Measurements from ENCODE around the gene SDK1.

Gene SDK1

GRCh38 chr7:3821488-3821887 lies 520.4 kb downstream of the SDK1 start:
- Mint-ChIP-seq H3K36me3 (no peaks in the 10 kb centered on the region), H3K9me3 (no peaks in the 10 kb centered on the region), H3K4me1 (no peaks in the 10 kb centered on the region), H3K27ac (no peak overlapping the region), H3K4me3 (no peak overlapping the region)
- DNase-seq (ENCODE audit: low spot score in 2 of 2) (no peak), ATAC-seq (no peak)

- Mint-ChIP-seq H3K27ac (no peak overlapping the region), H3K9me3 (no peaks in the 10 kb centered on the region), H3K36me3 (no peaks in the 10 kb centered on the region), H3K4me1 (no peaks in the 10 kb centered on the region), H3K4me3 (no peak overlapping the region)
- ATAC-seq = no peak
- no peak for DNase-seq (ENCODE audit: low spot score in 2 of 2)
Observed at GRCh38 chr7:3825491-3825890, 524.4 kb downstream of the SDK1 start.

- H3K4me3 Mint-ChIP-seq = no peak overlapping the region
- DNase-seq (ENCODE audit: low spot score in 2 of 2) = no peak
- H3K9me3 Mint-ChIP-seq = no peaks in the 10 kb centered on the region
- no peaks in the 10 kb centered on the region for H3K36me3 Mint-ChIP-seq
- no peak for ATAC-seq
- no peaks in the 10 kb centered on the region for H3K4me1 Mint-ChIP-seq
- no peak overlapping the region for H3K27ac Mint-ChIP-seq
Observed at GRCh38 chr7:3832199-3832598, 531.1 kb downstream of the SDK1 start.

GRCh38 chr7:3835109-3835508 lies 534.1 kb downstream of the SDK1 start:
- no peaks in the 10 kb centered on the region for H3K9me3 Mint-ChIP-seq
- H3K36me3 Mint-ChIP-seq = no peaks in the 10 kb centered on the region
- H3K27ac Mint-ChIP-seq = no peak overlapping the region
- DNase-seq (ENCODE audit: low spot score in 2 of 2) = no peak
- no peak overlapping the region for H3K4me3 Mint-ChIP-seq
- H3K4me1 Mint-ChIP-seq = no peaks in the 10 kb centered on the region
- no peak for ATAC-seq

- Mint-ChIP-seq H3K4me3 (no peak overlapping the region), H3K9me3 (no peaks in the 10 kb centered on the region)
- DNase-seq (ENCODE audit: low spot score in 2 of 2) = no peak
Observed at GRCh38 chr7:3836855-3837254, 535.8 kb downstream of the SDK1 start.

GRCh38 chr7:3844540-3845151 lies 543.6 kb downstream of the SDK1 start:
- no peak for DNase-seq (ENCODE audit: low spot score in 2 of 2)
- H3K4me3 Mint-ChIP-seq = no peak overlapping the region
- no peak for ATAC-seq
- H3K9me3 Mint-ChIP-seq = no peaks in the 10 kb centered on the region
- H3K36me3 Mint-ChIP-seq = no peaks in the 10 kb centered on the region
- H3K4me1 Mint-ChIP-seq = no peaks in the 10 kb centered on the region
- H3K27ac Mint-ChIP-seq = no peak overlapping the region

More at GRCh38 chr7:3836855-3837254, 535.8 kb downstream of the SDK1 start:
- Mint-ChIP-seq H3K27ac (no peak overlapping the region), H3K36me3 (no peaks in the 10 kb centered on the region), H3K4me1 (no peaks in the 10 kb centered on the region)
- no peak for ATAC-seq

- ATAC-seq (no peak), DNase-seq (ENCODE audit: low spot score in 2 of 2) (no peak)
- H3K4me3 Mint-ChIP-seq = no peak overlapping the region
- no peak overlapping the region for H3K27ac Mint-ChIP-seq
- H3K9me3 Mint-ChIP-seq = no peaks in the 10 kb centered on the region
- H3K4me1 Mint-ChIP-seq = no peaks in the 10 kb centered on the region
- no peaks in the 10 kb centered on the region for H3K36me3 Mint-ChIP-seq
Observed at GRCh38 chr7:3846738-3847137, 545.7 kb downstream of the SDK1 start.

GRCh38 chr7:3847336-3847735 lies 546.3 kb downstream of the SDK1 start:
- H3K4me1 Mint-ChIP-seq = no peaks in the 10 kb centered on the region

GRCh38 chr7:3859431-3859830 lies 558.4 kb downstream of the SDK1 start:
- H3K4me1 Mint-ChIP-seq = no peaks in the 10 kb centered on the region
- DNase-seq (ENCODE audit: low spot score in 2 of 2) (no peak), ATAC-seq (no peak)
- H3K36me3 Mint-ChIP-seq = no peaks in the 10 kb centered on the region
- H3K27ac Mint-ChIP-seq = no peak overlapping the region
- H3K4me3 Mint-ChIP-seq = no peak overlapping the region
- H3K9me3 Mint-ChIP-seq = no peaks in the 10 kb centered on the region

More at GRCh38 chr7:3847336-3847735, 546.3 kb downstream of the SDK1 start:
- H3K9me3 Mint-ChIP-seq = no peaks in the 10 kb centered on the region
- no peak overlapping the region for H3K27ac Mint-ChIP-seq
- no peak for DNase-seq (ENCODE audit: low spot score in 2 of 2)
- H3K4me3 Mint-ChIP-seq = no peak overlapping the region
- ATAC-seq = no peak
- H3K36me3 Mint-ChIP-seq = no peaks in the 10 kb centered on the region

- no peak for ATAC-seq
- H3K4me1 Mint-ChIP-seq = no peaks in the 10 kb centered on the region
- H3K27ac Mint-ChIP-seq = no peak overlapping the region
- H3K36me3 Mint-ChIP-seq = no peaks in the 10 kb centered on the region
- H3K9me3 Mint-ChIP-seq = no peaks in the 10 kb centered on the region
- DNase-seq (ENCODE audit: low spot score in 2 of 2) = no peak
- no peak overlapping the region for H3K4me3 Mint-ChIP-seq
Observed at GRCh38 chr7:3860932-3861331, 559.9 kb downstream of the SDK1 start.

GRCh38 chr7:3861386-3861785 lies 560.3 kb downstream of the SDK1 start:
- no peak overlapping the region for H3K4me3 Mint-ChIP-seq
- no peaks in the 10 kb centered on the region for H3K9me3 Mint-ChIP-seq
- H3K4me1 Mint-ChIP-seq = no peaks in the 10 kb centered on the region
- no peak for ATAC-seq
- no peak for DNase-seq (ENCODE audit: low spot score in 2 of 2)
- no peak overlapping the region for H3K27ac Mint-ChIP-seq
- no peaks in the 10 kb centered on the region for H3K36me3 Mint-ChIP-seq

- Mint-ChIP-seq H3K9me3 (no peaks in the 10 kb centered on the region), H3K4me3 (no peak overlapping the region), H3K4me1 (no peaks in the 10 kb centered on the region), H3K36me3 (no peaks in the 10 kb centered on the region), H3K27ac (no peak overlapping the region)
- DNase-seq (ENCODE audit: low spot score in 2 of 2) (no peak), ATAC-seq (no peak)
Observed at GRCh38 chr7:3861941-3862340, 560.9 kb downstream of the SDK1 start.

- Mint-ChIP-seq H3K9me3 (no peaks in the 10 kb centered on the region), H3K4me3 (no peak overlapping the region), H3K27ac (no peak overlapping the region), H3K4me1 (no peaks in the 10 kb centered on the region), H3K36me3 (no peaks in the 10 kb centered on the region)
- DNase-seq (ENCODE audit: low spot score in 2 of 2) (no peak), ATAC-seq (no peak)
Observed at GRCh38 chr7:3862774-3863173, 561.7 kb downstream of the SDK1 start.

- no peak overlapping the region for H3K27ac Mint-ChIP-seq
- DNase-seq (ENCODE audit: low spot score in 2 of 2) = no peak
- no peak overlapping the region for H3K4me3 Mint-ChIP-seq
- no peaks in the 10 kb centered on the region for H3K36me3 Mint-ChIP-seq
- no peak for ATAC-seq
- H3K9me3 Mint-ChIP-seq = no peaks in the 10 kb centered on the region
- H3K4me1 Mint-ChIP-seq = no peaks in the 10 kb centered on the region
Observed at GRCh38 chr7:3866277-3866676, 565.2 kb downstream of the SDK1 start.

- Mint-ChIP-seq H3K4me1 (no peaks in the 10 kb centered on the region), H3K4me3 (no peak overlapping the region), H3K9me3 (no peaks in the 10 kb centered on the region), H3K27ac (no peak overlapping the region), H3K36me3 (no peaks in the 10 kb centered on the region)
- DNase-seq (ENCODE audit: low spot score in 2 of 2) (no peak), ATAC-seq (no peak)
Observed at GRCh38 chr7:3867863-3868262, 566.8 kb downstream of the SDK1 start.

- Mint-ChIP-seq H3K4me1 (no peaks in the 10 kb centered on the region), H3K9me3 (no peaks in the 10 kb centered on the region), H3K27ac (no peak overlapping the region), H3K36me3 (no peaks in the 10 kb centered on the region), H3K4me3 (no peak overlapping the region)
- no peak for ATAC-seq
- no peak for DNase-seq (ENCODE audit: low spot score in 2 of 2)
Observed at GRCh38 chr7:3879355-3880075, 578.5 kb downstream of the SDK1 start.

All from stimulated activated effector memory CD8-positive, alpha-beta T cell treated with anti-CD3 and anti-CD28 coated beads, Interleukin-12 subunit alpha, Interleukin-12 subunit beta, amount 100 ng/mL, for 72 hours (primary cell).